CD4-positive, alpha-beta T cell treated with Interleukin-6 for 4 hours (primary cell): ENCODE results near the gene MSL3.
A peak's percentile ranks its signal among the peaks of the same experiment; 100 is the strongest.

Experiments used
- DNase-seq: peaks from one replicate; pipeline ENCODE4 v3.0.0-alpha.2; 2020; ENCODE audit warnings: mixed read lengths

MSL3 gene

GRCh38 chrX:11757719-11758399, at the start of gene MSL3:
TSS of gene MSL3 (plus strand) at chrX:11758237. CDS start at chrX:11758264, 27 bp downstream.
- DNase-seq: peak; percentile 75

- DNase-seq: no peak
Observed at GRCh38 chrX:11722304-11722703, 35.7 kb upstream of the MSL3 start.

- DNase-seq: peak; percentile 39
Observed at GRCh38 chrX:11724122-11725017, 33.7 kb upstream of the MSL3 start.

- DNase-seq: no peak
Observed at GRCh38 chrX:11725631-11726442, 32.2 kb upstream of the MSL3 start.

- no peak for DNase-seq
Observed at GRCh38 chrX:11728556-11728955, 29.5 kb upstream of the MSL3 start.

GRCh38 chrX:11733614-11734013, 24.4 kb upstream of the MSL3 start:
- DNase-seq: no peak

- DNase-seq: no peak
Observed at GRCh38 chrX:11739776-11740175, 18.3 kb upstream of the MSL3 start.

GRCh38 chrX:11740794-11741193, 17.2 kb upstream of the MSL3 start:
- no peak for DNase-seq

- DNase-seq: no peak
Observed at GRCh38 chrX:11741574-11741973, 16.5 kb upstream of the MSL3 start.

GRCh38 chrX:11745881-11746280, 12.2 kb upstream of the MSL3 start:
- DNase-seq: no peak

GRCh38 chrX:11750046-11750445, 8.0 kb upstream of the MSL3 start:
- DNase-seq: no peak

GRCh38 chrX:11750694-11751093, 7.3 kb upstream of the MSL3 start:
- no peak for DNase-seq

- DNase-seq: no peak
Observed at GRCh38 chrX:11751261-11751660, 6.8 kb upstream of the MSL3 start.

- no peak for DNase-seq
Observed at GRCh38 chrX:11753668-11754067, 4.4 kb upstream of the MSL3 start.

GRCh38 chrX:11754958-11755645, 2.9 kb upstream of the MSL3 start:
- DNase-seq: no peak

- DNase-seq: no peak
Observed at GRCh38 chrX:11755724-11756123, 2.3 kb upstream of the MSL3 start.

GRCh38 chrX:11756354-11757318, 1.4 kb upstream of the MSL3 start:
- DNase-seq: no peak

GRCh38 chrX:11757397-11757718, 679 bp upstream of the MSL3 start:
- no peak for DNase-seq

GRCh38 chrX:11758400-11759171, 549 bp downstream of the MSL3 start:
- peak; percentile 90 for DNase-seq

GRCh38 chrX:11759172-11759460, 1.1 kb downstream of the MSL3 start:
- DNase-seq: no peak
